ENCODE data around the gene PNLIPRP2. TPM values are rescaled to one million over a fixed set of nuclear protein-coding genes. Genes with fewer than 3 reads are reported as not detected.

Gene PNLIPRP2
- total RNA-seq, 1 donor from 2014 or later = not detected

DNA sequence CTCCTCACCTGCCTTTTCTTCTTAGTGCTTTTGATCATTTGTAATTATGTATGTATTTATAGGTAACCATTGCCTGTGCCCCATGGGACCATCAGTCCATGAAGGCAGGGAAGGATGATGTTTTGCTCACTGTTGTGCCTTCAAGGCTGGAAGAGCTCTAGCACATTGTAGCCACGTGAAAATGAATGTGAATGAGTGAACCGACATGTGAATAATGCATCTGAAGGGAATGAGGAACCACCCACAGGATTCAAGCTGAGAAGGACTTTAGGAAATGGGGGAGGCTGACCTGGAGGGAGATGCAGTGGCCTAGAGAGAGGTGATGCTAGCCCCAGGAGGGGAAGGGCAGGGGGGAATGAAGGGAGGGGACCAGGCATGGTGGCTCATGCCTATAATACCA, 6.0 kb upstream of the PNLIPRP2 start:
- Histone ChIP-seq H3K4me3 (no peak overlapping the region), H3K27me3 (peaks cover 6% of the 10 kb centered on the region), H3K4me1 (no peaks in the 10 kb centered on the region), H3K27ac (no peak overlapping the region), H3K36me3 (no peaks in the 10 kb centered on the region), H3K9me3 (no peaks in the 10 kb centered on the region)
- no peak for DNase-seq
- no peak for ATAC-seq
- TF ChIP-seq, protein P1, sequence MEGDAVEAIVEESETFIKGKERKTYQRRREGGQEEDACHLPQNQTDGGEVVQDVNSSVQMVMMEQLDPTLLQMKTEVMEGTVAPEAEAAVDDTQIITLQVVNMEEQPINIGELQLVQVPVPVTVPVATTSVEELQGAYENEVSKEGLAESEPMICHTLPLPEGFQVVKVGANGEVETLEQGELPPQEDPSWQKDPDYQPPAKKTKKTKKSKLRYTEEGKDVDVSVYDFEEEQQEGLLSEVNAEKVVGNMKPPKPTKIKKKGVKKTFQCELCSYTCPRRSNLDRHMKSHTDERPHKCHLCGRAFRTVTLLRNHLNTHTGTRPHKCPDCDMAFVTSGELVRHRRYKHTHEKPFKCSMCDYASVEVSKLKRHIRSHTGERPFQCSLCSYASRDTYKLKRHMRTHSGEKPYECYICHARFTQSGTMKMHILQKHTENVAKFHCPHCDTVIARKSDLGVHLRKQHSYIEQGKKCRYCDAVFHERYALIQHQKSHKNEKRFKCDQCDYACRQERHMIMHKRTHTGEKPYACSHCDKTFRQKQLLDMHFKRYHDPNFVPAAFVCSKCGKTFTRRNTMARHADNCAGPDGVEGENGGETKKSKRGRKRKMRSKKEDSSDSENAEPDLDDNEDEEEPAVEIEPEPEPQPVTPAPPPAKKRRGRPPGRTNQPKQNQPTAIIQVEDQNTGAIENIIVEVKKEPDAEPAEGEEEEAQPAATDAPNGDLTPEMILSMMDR (IDR thresholded peaks at IDR 0.05) = no peak
- intact Hi-C loops (cut with DNase I) = no loop called here

DNA sequence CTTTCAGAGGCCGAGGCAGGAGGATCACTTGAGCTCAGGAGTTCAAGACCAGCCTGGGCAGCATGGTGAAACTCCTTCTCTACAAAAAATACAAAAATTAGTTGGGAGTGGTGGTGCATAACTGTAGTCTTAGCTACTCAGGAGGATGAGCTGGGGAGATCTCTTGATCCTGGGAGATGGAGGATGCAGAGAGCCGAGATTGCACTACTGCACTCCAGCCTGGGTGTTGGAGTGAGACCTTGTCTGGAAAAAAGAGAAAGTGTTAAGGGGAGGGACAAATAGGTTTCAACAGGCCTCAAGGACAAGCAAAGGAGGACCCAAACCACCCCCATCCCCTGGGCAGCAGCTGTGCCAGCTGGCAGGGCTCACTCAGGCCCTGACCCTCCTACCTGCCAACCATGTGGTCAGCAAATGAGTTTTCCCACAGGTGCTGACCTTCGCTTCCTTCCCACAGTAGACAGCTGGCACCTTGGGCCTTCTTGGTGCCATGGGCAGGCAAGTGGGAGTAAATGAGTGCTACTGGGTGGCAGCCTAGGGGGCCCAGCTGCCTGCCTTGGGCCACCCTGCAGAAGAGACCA, 5.5 kb upstream of the PNLIPRP2 start:
- intact Hi-C loops (cut with DNase I) = no loop called here
- DNase-seq (no peak), ATAC-seq (peak; percentile 14)
- no peaks in the 10 kb centered on the region for H3K36me3 ChIP-seq
- no peak overlapping the region for H3K4me3 ChIP-seq
- peaks cover 6% of the 10 kb centered on the region for H3K27me3 ChIP-seq
- H3K4me1 ChIP-seq = no peaks in the 10 kb centered on the region
- TF ChIP-seq, protein P1 (IDR thresholded peaks at IDR 0.05) = no peak
- H3K27ac ChIP-seq = no peak overlapping the region
- H3K9me3 ChIP-seq = no peaks in the 10 kb centered on the region

DNA sequence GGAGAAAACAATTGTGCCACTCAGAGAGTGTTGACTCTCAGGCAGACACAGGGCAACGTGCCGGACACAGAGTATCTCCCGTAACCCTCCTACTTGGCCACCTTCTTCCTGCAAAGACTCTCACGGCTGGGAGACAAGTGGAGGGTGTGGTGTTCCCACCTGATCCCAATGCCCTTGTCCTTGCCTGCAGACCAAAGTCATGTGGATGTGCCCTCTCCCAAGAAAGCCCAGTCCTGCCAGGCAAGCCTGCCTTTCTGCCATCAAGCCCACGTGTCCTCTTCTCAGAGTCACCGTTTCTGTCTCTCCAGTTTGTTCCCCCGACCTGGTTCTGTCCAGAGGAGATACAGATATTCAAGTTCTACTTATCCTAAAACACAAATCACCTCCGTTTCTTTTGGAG, 723 bp downstream of the PNLIPRP2 start:
- no peaks in the 10 kb centered on the region for H3K4me1 ChIP-seq
- ATAC-seq = no peak
- H3K27me3 ChIP-seq = no peaks in the 10 kb centered on the region
- no peak overlapping the region for H3K4me3 ChIP-seq
- intact Hi-C loops (cut with DNase I) = no loop called here
- DNase-seq = no peak
- no peak overlapping the region for H3K27ac ChIP-seq
- no peaks in the 10 kb centered on the region for H3K9me3 ChIP-seq
- TF ChIP-seq, protein P1 (IDR thresholded peaks at IDR 0.05) = no peak
- H3K36me3 ChIP-seq = no peaks in the 10 kb centered on the region

DNA sequence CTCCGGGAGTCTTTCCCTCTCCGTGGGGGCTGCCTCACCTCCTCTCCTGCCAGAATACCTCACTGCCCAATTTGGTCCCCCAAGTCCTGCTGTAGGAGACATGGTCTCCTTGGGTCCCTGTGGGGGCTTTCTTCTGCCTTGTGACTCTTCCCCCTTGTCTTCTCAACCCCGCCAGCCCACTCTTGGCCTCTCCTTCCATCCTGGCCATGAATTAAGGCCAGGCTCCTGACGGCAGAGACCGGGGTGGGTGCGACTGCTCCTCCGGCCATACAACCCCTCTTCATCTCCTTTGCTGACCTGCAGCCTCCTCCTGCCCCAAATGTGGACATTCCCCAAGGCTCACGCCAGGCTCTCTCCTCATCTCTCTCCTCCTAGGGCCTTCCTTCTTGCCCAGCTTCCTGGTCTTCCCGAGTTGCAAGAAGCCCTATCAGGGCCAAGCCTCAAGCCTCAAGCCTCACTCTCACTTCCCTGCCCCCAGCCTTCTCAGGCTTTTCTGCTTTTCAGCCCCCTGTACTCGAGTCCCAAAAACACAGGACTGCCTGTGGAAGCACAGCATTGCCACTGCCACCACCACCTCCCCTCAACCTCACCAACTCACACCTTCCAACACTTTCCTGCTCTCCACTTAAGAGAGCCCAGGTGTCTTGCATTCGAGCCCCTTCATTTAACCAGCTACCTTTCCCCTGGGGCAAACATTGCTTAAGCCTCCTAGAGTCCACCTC, 1.3 kb downstream of the PNLIPRP2 start:
- intact Hi-C loops (cut with DNase I) = no loop called here
- H3K4me1 ChIP-seq = no peaks in the 10 kb centered on the region
- H3K27ac ChIP-seq = no peak overlapping the region
- no peak overlapping the region for H3K4me3 ChIP-seq
- ATAC-seq (no peak), DNase-seq (no peak)
- peaks cover 5% of the 10 kb centered on the region for H3K27me3 ChIP-seq
- TF ChIP-seq, protein P1 (IDR thresholded peaks at IDR 0.05) = no peak
- no peaks in the 10 kb centered on the region for H3K36me3 ChIP-seq
- no peaks in the 10 kb centered on the region for H3K9me3 ChIP-seq

DNA sequence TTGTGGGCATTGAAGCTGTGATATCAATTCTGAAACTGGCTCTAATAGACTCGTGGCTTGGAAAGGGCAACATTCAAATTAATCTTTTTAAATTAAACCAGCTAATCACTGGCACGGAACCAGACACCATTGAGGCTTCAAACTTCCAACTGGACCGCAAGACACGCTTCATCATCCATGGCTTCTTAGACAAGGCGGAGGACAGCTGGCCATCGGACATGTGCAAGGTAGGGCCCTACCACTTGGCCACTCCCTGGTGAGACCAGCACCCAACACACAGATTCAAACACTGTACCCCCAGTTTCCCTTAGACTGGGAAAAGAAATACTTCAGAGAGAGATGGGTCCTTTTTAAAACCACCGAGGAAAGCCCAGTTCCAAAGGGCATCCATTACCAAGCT, 5.1 kb downstream of the PNLIPRP2 start:
- peaks cover 7% of the 10 kb centered on the region for H3K27me3 ChIP-seq
- intact Hi-C loops (cut with DNase I) = no loop called here
- TF ChIP-seq, protein P1 (IDR thresholded peaks at IDR 0.05) = no peak
- no peak overlapping the region for H3K4me3 ChIP-seq
- ATAC-seq (no peak), DNase-seq (no peak)
- H3K4me1 ChIP-seq = no peaks in the 10 kb centered on the region
- no peak overlapping the region for H3K27ac ChIP-seq
- no peaks in the 10 kb centered on the region for H3K36me3 ChIP-seq
- no peaks in the 10 kb centered on the region for H3K9me3 ChIP-seq
